HG03135 (cell line): ENCODE data around the gene DGCR6L.
"Not testable (repeated sequence)": the region's sequence is repeated elsewhere in the genome, so short reads cannot be mapped to it uniquely, and the experiment has no call there.

Experiments used
- ATAC-seq: cut with Tn5 transposase; IDR thresholded peaks from one replicate; pipeline ENCODE4 v1.9.1; 2021; ENCODE audit warnings: mild to moderate bottlenecking, moderate library complexity; ENCODE audit not compliant: unreplicated experiment

Gene DGCR6L

DNA sequence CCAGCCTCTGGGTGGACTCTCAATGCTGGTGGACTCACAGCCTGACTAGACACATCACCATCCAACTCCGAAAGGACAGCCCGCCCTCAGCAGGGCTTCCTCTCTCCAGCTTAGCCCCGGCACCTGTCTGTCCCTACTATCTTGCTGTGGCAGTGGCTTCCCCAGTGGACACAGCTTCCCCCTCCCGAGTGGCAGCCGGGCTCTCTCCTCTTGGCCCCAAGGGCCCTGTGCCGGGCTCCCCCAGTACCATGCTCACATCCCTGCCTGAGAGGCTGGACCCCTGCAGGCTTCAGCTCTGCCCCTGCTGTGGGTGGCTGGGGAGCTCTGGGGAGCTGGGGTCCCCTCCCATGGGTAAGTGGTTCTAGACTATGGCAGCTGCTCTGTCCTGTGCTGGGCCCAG is 9.1 kb downstream of the DGCR6L start:
- not testable (repeated sequence) for ATAC-seq

DNA sequence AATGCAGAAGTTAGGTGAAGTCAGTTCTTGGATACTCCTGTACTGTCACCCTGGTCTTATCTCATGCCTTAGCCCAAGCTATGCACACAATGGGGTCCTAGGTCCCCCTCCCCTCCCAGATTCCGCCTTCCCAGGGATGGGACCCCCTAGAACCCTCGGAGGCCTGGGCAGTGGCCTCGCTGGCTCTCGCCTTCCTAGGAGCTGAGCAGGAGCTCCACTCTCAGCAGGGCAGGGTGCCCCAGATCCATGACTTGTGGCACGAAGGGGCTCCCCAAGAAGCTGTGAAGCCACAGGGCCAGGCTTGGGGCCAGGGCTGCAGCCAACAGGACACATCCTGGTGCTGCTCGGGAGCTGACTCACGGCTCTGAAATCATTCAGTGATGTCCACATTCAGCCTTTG is 9.7 kb downstream of the DGCR6L start:
- ATAC-seq, result not testable (repeated sequence)

DNA sequence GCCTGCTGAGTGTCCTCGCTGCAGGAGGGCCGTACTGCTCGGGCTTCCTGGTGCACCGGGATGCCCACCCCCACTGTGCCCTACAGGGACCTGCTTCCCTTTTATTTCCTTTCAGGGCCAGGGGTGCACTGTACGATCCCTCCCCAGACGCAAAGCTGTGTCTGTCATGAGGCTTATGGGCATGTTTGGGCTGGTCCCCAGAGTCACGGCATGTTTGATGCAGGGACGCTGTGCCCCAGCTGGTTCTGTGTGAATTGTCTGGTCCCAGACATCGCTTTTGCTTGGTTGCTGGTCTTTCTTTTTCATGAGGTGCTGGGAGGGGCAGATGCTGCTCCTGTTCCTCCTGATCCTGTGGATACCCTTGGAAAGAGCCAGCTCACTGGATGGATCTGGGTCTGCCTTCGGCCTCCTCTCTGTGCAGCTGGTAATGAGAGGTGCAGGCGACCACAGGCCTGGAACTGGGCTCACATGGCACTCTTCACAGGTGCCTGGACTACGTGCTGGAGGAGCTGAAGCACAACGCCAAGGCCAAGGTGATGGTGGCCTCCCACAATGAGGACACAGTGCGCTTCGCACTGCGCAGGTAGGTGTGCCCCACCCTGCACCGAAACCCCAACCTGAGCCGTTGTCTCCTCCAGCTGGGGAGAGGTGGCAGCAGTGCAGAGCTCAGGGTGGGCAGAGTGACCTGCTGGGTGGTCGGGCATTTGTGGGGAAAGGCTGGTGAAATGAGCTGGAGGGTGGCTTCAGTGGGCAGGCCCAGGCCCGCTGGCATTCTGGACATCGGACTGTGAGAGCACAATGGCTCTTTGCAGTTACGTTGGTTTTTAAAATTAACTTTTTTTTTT is 10.8 kb downstream of the DGCR6L start:
- not testable (repeated sequence) for ATAC-seq

DNA sequence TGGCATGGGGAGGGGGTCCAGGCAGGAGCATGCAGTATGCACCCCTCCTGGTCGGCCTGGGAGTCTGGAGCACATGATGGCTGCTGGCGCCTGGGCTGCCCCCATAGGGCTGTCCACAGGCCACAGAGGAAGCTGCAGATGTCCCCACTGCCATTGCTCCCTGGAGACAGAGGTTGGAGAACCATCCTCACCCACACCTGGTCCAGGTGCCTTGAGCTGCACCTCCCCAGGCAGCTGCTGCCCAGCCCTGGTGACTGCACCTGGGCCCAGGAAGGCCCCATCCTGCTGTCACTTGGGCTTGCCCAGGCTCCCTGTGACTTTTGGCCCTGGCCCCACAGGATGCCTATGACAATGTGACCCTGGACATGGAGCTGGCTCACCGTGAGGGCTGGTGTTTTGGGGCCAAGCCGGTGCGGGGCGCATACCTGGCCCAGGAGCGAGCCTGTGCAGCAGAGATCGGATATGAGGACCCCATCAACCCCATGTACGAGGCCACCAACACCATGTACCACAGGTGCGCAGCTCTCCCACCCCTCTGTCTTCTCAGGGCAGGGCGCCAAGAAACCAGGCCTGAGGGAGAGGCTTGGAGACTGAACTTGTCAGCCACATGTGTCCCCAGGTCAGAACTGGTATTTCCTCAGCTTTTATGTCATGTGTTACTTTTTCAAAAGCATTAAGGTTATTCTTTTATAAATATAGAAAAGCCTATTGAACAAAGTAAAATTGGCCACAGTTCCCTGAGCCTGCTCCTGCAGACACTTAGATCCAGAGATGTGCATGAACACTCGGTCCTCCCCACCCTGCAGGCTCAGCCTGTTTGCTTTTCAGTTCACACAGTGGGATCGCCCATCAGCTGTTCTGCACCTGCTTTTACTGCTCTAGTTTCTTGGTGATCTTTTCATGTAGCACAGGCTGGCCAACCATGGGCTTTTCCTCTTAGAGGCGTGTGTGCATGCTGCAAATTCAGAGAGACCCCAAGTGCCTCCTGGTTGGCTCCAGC is 12.1 kb downstream of the DGCR6L start:
- ATAC-seq, result not testable (repeated sequence)

DNA sequence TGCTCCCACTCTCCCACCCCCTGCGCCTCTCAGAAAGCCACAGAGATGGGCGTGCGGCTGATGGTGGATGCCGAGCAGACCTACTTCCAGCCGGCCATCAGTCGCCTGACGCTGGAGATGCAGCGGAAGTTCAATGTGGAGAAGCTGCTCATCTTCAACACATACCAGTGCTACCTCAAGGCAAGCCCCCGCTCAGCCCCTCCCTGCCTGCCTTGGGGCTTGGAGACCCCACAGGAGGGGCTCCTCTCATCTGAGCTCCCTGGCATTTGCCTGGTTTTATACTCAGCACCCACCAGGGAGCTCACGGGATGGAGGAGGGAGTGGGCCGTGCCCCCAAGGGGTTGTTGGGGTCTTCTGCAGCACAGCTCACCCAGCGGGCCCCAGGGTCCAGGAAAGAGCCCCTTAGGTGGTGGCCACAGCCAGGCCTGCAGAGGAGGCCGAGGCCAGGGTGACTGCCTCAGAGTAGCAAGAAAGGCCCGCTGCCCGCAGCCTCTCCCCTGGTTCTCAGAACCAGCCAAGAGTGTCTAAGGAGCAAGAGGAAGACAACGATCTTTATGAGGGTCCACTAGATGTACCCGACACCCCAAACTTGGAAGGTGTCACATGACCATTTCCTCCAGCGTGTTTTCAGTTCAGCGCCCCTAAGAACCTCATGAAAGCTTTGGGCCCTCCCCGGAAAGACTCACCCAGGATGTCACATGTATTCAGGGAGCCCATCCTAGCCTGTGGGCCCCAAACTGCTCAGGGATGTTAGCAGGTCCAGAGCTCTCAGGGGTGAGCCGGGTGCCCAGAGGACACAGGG is 13.0 kb downstream of the DGCR6L start:
- ATAC-seq, result not testable (repeated sequence)

DNA sequence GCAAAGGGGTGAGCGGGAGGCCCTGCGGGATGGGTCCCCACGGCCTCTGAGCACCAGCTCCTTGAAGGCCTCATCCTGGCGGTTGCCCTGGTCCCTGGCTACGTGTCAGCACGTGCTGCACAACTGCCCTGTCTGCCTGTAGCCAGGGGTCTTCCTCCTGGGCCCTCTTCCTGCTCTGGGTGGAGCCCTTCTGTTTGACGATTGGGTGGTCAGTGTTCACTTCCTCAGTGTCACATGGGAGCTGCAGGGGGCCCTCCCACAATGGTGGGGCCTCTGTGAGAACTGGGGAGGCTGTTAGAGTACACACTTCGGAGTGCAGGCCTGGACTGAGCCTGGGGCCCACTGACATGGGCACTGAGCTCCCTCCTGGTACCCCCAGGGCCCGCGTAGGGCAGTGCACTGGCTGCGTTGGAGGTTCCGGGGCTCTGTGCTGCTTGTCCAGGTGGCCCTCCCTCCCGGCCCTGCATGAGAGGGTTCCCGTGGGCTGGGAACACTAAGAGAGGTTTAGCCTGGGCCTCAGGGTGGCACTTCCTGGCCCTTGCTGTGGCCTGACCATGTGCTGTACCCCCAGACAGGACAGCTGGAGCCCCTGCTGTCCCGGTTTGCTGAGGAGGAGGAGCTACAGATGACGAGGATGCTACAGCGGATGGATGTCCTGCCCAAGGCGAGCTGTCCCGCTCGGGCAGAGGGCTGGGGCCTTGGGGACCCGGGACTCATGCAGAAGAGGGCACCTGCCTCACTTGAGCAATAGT is 13.8 kb downstream of the DGCR6L start:
- ATAC-seq, result no peak

DNA sequence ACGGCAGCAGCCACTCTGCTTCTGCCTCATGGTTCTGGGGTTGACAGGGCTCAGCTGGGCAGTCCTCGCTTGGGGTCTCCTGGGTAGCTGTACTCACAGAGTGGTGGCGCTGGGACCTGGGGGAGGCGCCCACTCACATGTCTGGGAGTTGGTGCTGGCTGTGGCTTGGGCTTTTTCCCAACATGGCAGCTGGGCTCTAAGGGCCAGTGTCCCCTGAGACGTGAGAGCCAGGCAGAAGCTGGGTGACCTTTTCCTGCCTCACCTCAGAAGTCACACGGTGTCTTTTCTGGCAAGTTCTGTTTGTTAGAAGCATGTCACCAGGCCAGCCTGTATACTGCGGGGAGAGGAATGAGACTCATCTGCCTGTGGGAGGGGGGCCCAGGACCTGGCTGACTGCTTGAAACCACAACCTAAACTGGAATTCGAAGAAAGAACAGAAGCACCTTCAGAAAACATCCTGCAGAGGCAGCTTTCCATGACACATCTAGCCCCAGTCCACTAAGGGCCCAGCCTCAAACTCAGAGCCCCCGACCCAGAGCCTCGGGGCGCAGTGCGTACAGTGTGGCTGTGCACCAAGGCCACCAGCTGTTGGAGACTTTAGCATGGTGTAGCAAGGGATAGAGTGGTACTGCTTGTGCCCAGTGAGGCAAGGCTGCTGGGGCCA is 14.5 kb downstream of the DGCR6L start:
- not testable (repeated sequence) for ATAC-seq

DNA sequence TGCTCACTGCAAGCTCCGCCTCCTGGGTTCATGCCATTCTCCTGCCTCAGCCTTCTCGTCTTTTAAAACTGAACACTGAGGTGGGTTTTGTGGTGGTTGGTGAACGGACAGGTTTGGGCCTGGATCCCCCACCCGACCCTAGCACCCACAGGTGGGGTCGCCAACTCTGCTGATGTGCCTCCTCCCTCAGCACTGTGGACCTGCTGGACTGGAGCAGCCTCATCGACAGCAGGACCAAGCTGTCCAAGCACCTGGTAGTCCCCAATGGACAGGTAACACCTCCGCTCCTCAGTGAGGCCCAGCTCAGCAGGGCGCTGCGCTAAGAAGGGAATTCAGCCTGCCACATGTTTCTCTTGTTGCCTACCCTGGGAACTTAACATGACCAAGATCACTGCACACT is 15.2 kb downstream of the DGCR6L start:
- no peak for ATAC-seq

DNA sequence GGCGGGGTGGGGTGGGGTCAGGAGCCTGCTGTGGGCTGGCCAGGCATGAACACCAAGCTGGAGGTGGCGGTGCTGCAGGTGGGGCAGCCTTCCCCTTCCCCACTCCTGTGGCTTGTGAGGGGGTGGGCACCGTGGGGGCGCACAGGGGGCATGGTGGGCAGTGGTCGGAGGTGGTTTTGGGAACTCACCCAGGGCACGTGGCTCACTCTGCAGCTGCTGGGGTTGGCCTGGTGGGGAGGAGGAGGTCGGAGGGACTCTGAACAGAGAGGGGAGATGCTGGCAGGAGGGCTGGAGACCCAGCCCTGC is 16.7 kb downstream of the DGCR6L start:
- not testable (repeated sequence) for ATAC-seq

DNA sequence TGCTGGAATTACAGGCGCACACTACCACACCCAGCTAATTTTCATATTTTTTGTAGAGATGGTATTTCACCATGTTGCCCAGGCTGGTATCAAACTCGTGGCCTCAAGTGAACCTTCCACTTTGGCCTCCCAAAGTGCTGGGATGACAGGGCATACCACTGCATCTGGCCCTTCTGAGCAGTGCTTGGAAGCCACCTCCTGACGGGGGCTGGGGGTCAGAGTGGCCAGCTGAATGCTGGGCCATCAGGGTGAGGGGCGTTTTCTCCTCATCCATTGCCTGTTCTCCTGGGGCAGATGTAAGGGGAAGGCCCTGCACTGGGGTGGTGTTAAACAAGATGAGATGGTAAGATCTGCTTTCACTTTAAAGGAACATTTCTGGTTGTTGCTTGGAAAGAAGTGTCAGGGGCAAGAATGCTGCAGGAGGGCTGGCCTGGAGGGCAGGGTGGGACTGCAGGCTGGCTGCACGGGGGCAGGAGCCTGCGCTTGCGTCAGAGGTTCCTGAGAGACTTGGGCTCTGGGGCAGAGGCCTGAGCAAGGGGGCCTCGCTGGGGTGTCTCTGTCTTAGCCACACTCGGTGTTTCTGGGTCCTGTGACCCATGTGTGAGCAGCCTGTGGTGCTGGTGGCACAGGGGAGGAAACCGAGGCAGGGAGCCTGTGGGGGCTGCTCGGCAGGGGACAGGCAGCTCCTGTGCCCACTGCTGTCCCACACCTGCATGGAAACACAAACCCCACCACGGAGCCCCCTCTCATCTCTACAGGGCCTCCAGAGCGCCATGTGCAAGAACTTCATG is 17.2 kb downstream of the DGCR6L start:
- ATAC-seq, result no peak

DNA sequence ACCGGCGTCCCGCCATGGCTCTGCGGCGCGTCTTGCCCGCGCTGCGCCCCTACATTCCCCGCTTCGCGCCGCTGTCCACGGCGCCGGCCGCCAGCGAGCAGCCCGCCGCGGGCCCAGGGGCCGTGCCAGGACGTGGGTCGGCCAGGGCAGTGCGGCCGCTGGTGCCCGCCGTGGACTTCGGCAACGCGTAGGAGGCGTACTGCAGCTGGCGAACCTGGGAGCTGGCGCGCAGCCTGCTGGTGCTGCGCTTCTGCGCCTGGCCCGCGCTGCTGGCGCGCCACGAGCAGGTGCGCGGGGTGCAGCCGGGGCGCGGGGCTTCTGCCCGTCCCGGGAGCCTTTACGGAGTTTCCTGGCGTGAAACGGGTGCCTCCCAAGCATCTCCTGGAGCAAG is 20.1 kb downstream of the DGCR6L start:
- ATAC-seq, result no peak

DNA sequence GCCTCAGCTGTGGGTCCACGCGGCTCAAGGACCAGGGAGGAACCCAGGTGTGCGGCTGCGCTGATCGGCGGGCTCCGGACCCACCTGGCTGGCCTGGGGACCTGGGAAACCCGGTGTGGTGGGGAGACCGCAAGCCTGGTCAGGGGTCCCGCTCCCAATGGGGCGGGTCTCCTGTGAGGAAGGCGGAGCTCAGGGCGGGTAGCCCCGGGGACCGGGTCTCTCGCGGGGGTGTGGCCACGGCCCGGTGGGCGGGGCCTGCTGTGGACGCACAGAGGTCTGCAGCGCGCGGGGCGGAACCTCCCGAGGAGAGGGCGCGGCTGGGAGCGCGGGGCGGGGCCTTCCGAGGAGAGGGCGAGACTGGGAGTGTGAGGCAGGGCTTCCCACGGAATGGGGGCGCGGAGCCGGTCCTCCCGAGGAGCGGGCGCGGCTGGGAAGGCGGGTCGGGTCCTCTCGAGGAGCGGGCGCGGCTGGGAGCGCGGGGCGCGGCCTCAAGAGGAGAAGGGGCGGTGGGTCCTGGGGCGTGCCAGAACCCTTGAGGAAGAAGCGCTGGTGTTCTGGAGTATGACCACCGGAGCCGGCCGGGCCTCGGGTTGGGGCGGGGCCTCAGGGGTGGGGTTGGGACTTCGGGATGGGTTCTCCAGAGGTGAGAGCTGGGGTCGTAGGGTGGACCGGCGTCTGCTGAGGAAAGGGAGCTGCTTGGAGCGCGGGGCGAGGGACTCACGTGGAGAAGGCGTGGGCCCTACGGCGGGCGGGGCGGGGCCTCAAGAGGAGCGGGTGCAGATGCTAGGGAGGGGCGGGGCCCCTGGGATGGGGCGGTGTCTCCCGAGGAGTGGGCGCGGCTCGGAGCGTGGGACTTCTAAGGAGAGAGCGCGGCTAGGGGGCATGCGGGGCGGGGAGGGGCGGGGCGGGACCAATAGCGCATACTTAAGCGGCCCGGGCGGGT is 20.8 kb downstream of the DGCR6L start:
- ATAC-seq, result no peak

DNA sequence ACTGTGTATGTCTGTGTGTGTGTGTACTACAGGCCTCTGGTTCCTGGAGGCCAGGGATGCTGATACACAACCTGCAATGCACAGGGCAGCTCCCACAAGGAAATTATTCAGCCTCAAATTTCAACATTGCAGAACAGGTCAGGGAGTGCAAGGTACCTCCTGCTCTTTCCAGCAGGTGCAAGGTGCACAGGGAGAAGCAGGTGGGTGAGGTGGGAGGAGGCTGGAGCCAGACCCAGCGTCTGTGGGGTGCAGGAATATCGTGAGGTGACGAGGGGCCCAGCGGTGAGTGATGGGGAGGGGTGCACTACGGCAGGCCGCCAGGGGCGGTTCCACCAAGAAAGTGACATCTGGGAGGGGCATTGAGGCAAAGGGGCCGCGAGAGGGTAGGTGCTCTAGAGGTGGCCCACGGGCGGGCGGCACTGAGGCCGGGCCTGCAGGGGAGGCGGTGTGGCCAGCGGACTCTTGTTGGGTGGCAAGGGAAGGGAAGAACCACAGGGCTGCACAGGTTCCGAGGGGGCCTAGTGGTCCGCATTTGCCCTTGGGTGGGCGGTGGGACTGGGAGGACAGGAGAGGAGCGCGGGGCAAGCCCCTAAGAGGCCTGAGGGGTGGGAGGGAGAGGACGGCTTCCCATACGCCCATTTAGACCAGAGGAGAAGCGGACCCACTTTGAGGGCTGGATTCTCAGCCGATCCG is 21.6 kb downstream of the DGCR6L start:
- ATAC-seq, result no peak

DNA sequence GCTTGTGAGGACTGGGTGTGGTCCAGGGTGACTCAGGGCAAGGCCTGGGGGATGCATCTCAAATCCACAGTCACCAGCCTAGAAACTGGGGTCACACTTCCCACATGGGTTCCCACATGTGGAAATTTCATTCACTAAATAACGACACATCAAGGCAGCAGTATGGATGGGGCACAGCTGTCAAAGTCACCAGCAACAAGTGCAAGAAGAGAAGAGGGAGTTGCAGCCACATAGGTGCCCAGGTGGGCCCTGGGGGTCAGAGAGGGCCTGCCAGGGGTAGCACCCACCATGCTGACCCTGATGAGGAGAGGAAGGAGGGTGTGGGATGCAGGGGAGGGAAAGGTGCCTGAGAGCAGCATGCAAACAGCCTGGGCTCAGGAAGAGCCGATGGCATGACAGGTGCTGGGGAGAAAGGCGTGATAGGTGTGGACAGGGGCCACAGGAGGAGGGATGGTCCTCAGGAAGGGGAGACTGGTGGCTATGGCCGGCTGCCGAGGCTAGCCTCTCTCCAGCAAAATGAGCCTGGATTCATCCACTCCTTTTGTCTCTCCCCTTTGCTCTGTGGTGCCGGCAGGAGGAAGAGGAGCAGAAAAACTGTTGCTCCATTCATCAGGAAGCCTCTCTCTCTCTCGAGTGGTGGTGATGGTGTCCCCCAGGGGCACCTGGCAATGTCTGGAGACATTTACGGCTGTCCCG is 22.3 kb downstream of the DGCR6L start:
- ATAC-seq, result no peak

DNA sequence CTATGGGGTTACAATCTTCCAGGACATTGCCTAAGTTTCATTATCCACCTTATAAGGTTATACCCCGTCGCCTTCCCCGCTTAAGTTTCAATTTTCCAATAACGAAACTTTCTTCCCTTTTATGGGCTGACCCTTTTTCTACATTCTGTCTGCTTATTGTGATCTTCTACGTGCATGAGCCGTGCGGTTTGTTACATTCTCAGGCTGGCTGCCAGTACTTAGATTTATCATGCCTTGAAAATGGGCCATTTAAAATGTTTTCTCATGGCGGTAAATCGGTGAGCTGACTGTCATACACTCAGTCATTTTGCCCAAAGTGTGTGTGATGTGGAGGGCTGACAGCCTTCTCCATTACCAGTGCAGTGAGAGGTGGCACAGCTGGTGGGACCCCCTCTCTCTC is 23.3 kb downstream of the DGCR6L start:
- ATAC-seq, result no peak

DNA sequence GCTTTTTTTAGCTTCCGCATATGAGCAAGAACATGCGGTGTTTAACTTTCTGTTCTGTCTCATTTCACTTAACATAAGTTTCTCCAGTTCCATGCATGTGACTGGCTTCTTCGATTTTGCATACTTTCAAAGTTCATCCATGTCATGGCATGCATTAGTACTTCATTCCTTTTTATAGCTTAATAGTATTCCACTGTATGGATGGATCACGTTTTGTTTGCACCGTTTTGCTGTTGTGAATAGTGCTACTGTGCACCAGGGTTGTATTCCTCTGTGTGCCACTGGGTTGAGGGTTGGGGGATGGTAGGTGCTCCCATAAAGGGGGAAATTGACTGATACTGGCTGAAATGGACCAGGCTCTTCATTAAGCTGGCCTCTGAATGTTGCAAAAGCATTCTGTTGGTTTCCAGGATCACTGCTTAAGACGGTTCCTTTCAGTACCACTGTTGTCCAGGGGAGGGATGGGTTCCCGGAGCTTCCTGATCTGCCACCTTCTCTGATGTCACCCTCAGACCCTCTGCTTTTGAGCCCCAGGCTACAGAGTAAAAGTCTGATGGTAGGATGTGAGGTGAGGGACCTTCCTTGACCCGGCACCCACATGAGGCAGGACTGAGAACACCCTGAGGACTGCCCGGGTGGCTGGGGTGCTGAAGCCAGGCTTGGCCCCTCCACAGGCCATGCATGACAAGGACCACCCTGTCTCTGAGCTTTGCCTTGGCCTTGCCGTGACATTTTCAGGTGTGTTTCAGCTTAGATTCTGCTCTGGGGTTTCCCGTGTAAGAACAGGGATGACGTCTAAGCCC is 24.4 kb downstream of the DGCR6L start:
- no peak for ATAC-seq
